Measurements from ENCODE around the gene AGPAT3.

DNA sequence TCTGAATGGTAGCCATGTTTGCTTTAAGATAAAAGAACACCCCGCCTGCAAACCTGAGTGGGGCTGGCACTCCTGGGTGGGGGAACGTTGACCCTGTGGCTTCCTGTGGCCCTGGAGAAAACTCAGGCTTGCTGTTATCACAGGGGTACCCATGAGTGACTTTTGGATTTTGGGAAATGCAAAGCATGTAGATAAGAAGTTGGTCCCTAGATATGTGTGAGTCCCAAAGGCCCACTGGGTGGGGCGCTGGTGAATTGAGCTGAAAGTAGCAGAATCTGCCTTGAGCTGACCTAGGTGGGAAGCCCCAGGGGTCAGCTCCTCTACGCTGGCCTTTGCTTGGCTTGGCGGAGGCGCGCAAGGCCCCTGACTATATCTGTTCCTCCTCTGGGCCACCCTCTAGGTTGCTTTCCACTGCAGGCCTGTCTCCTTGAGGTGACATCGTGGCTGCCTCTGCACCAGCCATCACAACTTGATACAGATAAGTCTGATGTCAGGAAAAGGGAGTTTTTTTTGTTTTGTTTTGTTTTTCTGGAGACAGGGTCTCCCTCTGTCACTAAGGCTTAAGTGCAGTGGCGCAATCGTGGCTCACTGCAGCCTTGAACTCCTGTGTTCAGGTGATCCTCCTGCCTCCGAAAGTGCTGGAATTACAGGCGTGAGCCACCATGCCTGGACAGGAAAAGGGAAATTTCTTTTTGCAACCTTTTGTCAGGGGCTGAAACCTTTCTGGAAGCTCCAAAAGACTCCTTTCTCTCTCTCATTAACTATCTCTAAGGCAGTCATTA is 72.2 kb downstream of the AGPAT3 start:
- TF ChIP-seq CTCF (IDR thresholded peaks at IDR 0.05) (no peak), POLR2A (IDR thresholded peaks at IDR 0.05) (no peak)

All from testis (tissue), 2 donors.